PC-9 (cell line): ENCODE measurements around the gene NOS1AP.

ENCODE experiments used
- CTCF ChIP-seq: fragments of 200-600 bp; sonication (generic); conservative IDR thresholded peaks from 2 replicates; pipeline ENCODE4 v1.6.1; 2017; ENCODE audit warnings: mixed run types, antibody characterized with exemption, mild to moderate bottlenecking, moderate library complexity
- EZH2 ChIP-seq: fragments of 200-600 bp; sonication (generic); IDR thresholded peaks from 2 replicates; pipeline ENCODE4 v1.8.0; 2017; ENCODE audit warnings: antibody characterized with exemption, low read depth

GRCh38 chr1:162236618-162237017 lies 167.1 kb downstream of the NOS1AP start:
- TF ChIP-seq CTCF, result no peak
- no peak for TF ChIP-seq EZH2
